HG02571 (cell line): ENCODE data around the gene SGSM1.

ENCODE experiments used
- ATAC-seq: cut with Tn5 transposase; IDR thresholded peaks from one replicate; pipeline ENCODE4 v1.9.1; 2021; ENCODE audit warnings: mild to moderate bottlenecking, moderate library complexity; ENCODE audit not compliant: unreplicated experiment

Gene SGSM1

GRCh38 chr22:24975813-24976341 lies 169.9 kb downstream of the SGSM1 start:
- ATAC-seq: no peak

- ATAC-seq: no peak
Observed at GRCh38 chr22:24976442-24977218, 170.6 kb downstream of the SGSM1 start.
